ENCODE data around the gene CMC1.

CMC1 gene

DNA sequence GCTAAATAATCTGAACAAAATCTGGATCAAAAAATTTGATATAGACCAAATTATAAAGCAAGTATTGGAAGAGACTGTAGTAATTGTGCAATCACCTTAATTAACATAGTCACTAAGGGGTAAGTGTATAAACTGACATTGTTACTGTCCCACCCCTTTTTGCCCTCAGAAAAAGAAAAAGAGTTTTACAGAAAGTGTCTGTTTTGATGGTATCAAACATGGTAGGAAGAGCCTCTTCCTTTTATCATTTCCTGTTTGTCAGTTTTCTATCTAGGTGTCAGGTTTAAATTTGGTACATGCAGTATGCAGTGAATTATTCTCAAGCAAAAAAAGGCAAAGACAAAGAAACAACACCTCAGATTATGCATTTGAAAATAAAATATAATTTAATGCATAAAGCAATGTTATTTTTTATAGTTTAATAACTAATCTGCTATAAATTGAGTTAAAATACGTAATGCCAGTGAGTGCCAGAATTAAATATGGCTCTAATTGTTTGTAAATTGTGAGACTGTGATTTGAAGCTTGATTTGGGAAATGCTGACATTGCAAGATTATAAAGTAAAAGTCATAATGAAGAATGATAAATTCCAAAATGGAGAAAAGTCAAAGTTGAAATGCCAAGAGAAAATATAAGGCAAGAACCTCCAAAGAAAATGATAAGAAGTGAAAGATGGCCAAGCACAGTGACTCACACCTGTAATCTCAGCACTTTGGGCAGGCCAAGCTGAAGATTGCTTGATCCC is 30.3 kb upstream of the CMC1 start:
- H3K4me3 ChIP-seq (ENCODE audit: low read depth, low read length), result no peak overlapping the region
- no peak for TF ChIP-seq CTCF (IDR thresholded peaks at IDR 0.05; ENCODE audit: low read depth, low read length)

- H3K4me3 ChIP-seq (ENCODE audit: low read depth, low read length), result no peak overlapping the region
- TF ChIP-seq CTCF (IDR thresholded peaks at IDR 0.05; ENCODE audit: low read depth, low read length), result no peak
These were observed 28.7 kb upstream of the CMC1 start for GRCh38 chr3:28212681-28213080.

GRCh38 chr3:28215407-28215806 is 26.0 kb upstream of the CMC1 start:
- no peak for TF ChIP-seq CTCF (IDR thresholded peaks at IDR 0.05; ENCODE audit: low read depth, low read length)

GRCh38 chr3:28218071-28218916 is 23.1 kb upstream of the CMC1 start:
- no peak overlapping the region for H3K4me3 ChIP-seq (ENCODE audit: low read depth, low read length)
- no peak for TF ChIP-seq CTCF (IDR thresholded peaks at IDR 0.05; ENCODE audit: low read depth, low read length)

More at GRCh38 chr3:28215407-28215806, 26.0 kb upstream of the CMC1 start:
- no peak overlapping the region for H3K4me3 ChIP-seq (ENCODE audit: low read depth, low read length)

GRCh38 chr3:28218917-28219198 is 22.6 kb upstream of the CMC1 start:
- TF ChIP-seq CTCF (IDR thresholded peaks at IDR 0.05; ENCODE audit: low read depth, low read length), result no peak
- no peak overlapping the region for H3K4me3 ChIP-seq (ENCODE audit: low read depth, low read length)

GRCh38 chr3:28224430-28224829 is 17.0 kb upstream of the CMC1 start:
- no peak for TF ChIP-seq CTCF (IDR thresholded peaks at IDR 0.05; ENCODE audit: low read depth, low read length)
- no peak overlapping the region for H3K4me3 ChIP-seq (ENCODE audit: low read depth, low read length)

GRCh38 chr3:28226020-28226419 is 15.4 kb upstream of the CMC1 start:
- no peak for TF ChIP-seq CTCF (IDR thresholded peaks at IDR 0.05; ENCODE audit: low read depth, low read length)
- no peak overlapping the region for H3K4me3 ChIP-seq (ENCODE audit: low read depth, low read length)
